Activated T-cell treated with anti-CD3 and anti-CD28 coated beads, Interleukin-2, amount 50 U/mL, for 4 hours (primary cell): Measurements from ENCODE around the gene UBD. TPM values are rescaled to one million over a fixed set of nuclear protein-coding genes. Genes with fewer than 3 reads are reported as not detected.

Source experiments
- total RNA-seq, 3 donors: library from RNA; stranded (reverse); gene quantifications; one replicate each; pipeline ENCODE4 v1.2.1, GENCODE V29; 2021

Gene UBD
- total RNA-seq, 3 donors from 2014 or later = 1.6 to 3.5 (median 3.3) TPM

Other genes starting within 250 kb of the UBD start
- gene OR5V1, start 190.9 kb downstream of the UBD start, total RNA-seq = not detected
- gene OR12D3, start 184.4 kb downstream of the UBD start, total RNA-seq = not detected
- not detected for gene OR12D2, start 164.1 kb downstream of the UBD start, total RNA-seq
- not detected for gene OR12D1, start 144.8 kb downstream of the UBD start, total RNA-seq
- not detected for gene OR10C1, start 120.4 kb downstream of the UBD start, total RNA-seq
- gene OR11A1, start 102.7 kb downstream of the UBD start, total RNA-seq = not detected
- not detected for gene OR2H1, start 102.6 kb downstream of the UBD start, total RNA-seq
- gene MAS1L, start 71.8 kb downstream of the UBD start, total RNA-seq = not detected
- not detected for gene OR2H2, start 25.4 kb upstream of the UBD start, total RNA-seq
- gene GABBR1, start 73.5 kb upstream of the UBD start, total RNA-seq = 1 to 10 TPM; 4.2 to 5.6 (median 4.7) TPM
- gene MOG, start 97.4 kb upstream of the UBD start, total RNA-seq = not detected
- gene ZFP57, start 121.4 kb upstream of the UBD start, total RNA-seq = not detected
- 100 to 1,000 TPM; 185 to 341 (median 228) TPM for gene HLA-F, start 163.7 kb upstream of the UBD start, total RNA-seq